ENCODE data around the gene HBB. TPM values are rescaled to one million over a fixed set of nuclear protein-coding genes. Genes with fewer than 3 reads are reported as not detected.

Gene HBB
- total RNA-seq, 1 donor from 2014 or later, result not detected

DNA sequence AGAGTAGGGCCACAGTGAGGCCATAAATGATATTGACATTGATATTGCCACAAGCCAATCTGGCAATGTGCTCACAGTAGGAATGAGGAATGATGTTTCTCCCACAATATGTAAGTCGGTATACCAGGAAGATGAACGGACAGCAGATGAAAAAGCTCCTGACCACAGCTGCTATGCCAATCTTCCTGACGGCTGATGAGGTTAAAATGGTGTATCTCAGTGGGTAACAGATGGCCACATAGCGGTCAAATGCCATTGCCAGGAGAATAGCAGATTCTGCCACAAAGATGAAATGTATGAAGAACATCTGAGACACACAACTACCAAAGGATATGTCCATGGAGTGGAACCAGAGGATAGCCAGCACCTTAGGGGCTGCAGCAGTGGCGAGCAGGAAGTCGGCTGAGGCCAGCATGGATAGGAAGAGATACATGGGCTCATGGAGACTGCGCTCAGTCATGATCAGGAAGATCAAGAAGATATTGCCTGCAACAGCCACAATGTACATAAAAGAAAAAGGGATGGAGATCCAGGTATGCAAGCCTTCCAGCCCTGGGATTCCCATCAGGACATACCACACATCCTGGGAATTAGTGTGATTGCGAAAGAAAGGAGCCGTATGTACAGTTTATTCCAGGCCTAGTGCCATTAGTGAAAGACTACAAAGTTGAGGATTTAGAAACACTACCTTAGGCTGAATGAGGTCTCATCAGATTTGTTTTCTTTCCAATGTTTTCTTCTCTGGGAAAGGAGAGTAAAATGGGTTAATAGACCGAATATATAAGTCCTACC lies 48.6 kb downstream of the HBB start:
- no peak overlapping the region for H3K4me3 ChIP-seq
- no peaks in the 10 kb centered on the region for H3K9me3 ChIP-seq (ENCODE audit: low read depth)
- no peak overlapping the region for H3K27ac ChIP-seq
- H3K79me2 ChIP-seq (ENCODE audit: low read depth), result no peaks in the 10 kb centered on the region
- Mint-ChIP-seq H3K4me3 (no peak overlapping the region), H3K9me3 (no peaks in the 10 kb centered on the region), H3K27ac (no peak overlapping the region), H3K27me3 (ENCODE audit: insufficient read depth, low read depth) (peaks cover 2% of the 10 kb centered on the region), H3K36me3 (no peaks in the 10 kb centered on the region), H3K4me1 (no peaks in the 10 kb centered on the region)
- H2AFZ ChIP-seq (replicated peaks), result no peak overlapping the region
- H3K27me3 ChIP-seq, result no peaks in the 10 kb centered on the region
- no peaks in the 10 kb centered on the region for H3K36me3 ChIP-seq
- H3F3A ChIP-seq (ENCODE audit: low read depth), result no peaks in the 10 kb centered on the region
- H3K9ac ChIP-seq, result no peak overlapping the region
- no peaks in the 10 kb centered on the region for H4K20me1 ChIP-seq (ENCODE audit: low read depth)
- DNase-seq (ENCODE audit: low spot score), result no peak
- TF ChIP-seq, protein P1, sequence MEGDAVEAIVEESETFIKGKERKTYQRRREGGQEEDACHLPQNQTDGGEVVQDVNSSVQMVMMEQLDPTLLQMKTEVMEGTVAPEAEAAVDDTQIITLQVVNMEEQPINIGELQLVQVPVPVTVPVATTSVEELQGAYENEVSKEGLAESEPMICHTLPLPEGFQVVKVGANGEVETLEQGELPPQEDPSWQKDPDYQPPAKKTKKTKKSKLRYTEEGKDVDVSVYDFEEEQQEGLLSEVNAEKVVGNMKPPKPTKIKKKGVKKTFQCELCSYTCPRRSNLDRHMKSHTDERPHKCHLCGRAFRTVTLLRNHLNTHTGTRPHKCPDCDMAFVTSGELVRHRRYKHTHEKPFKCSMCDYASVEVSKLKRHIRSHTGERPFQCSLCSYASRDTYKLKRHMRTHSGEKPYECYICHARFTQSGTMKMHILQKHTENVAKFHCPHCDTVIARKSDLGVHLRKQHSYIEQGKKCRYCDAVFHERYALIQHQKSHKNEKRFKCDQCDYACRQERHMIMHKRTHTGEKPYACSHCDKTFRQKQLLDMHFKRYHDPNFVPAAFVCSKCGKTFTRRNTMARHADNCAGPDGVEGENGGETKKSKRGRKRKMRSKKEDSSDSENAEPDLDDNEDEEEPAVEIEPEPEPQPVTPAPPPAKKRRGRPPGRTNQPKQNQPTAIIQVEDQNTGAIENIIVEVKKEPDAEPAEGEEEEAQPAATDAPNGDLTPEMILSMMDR (IDR thresholded peaks at IDR 0.05), result no peak
- TF ChIP-seq EZH2phosphoT487 (IDR thresholded peaks at IDR 0.05), result no peak
- TF ChIP-seq EZH2 (IDR thresholded peaks at IDR 0.05), result no peak
- H3K4me2 ChIP-seq, result no peak overlapping the region
- no peaks in the 10 kb centered on the region for H3K4me1 ChIP-seq

Other genes starting within 250 kb of the HBB start
- gene OR51L1, start 232.2 kb downstream of the HBB start, total RNA-seq (ENCODE audit: low replicate concordance), result not detected in 2 replicates
- gene OR52J3, start 180.5 kb downstream of the HBB start, total RNA-seq (ENCODE audit: low replicate concordance), result not detected in 2 replicates
- gene OR52E2, start 167.4 kb downstream of the HBB start, total RNA-seq (ENCODE audit: low replicate concordance), result not detected in 2 replicates
- not detected in 2 replicates for gene OR52E1, start 157.5 kb downstream of the HBB start, total RNA-seq (ENCODE audit: low replicate concordance)
- not detected in 2 replicates for gene OR52A5, start 88.7 kb downstream of the HBB start, total RNA-seq (ENCODE audit: low replicate concordance)
- gene OR52A1, start 72.3 kb downstream of the HBB start, total RNA-seq (ENCODE audit: low replicate concordance), result not detected in 2 replicates
- not detected in 2 replicates for gene OR51V1, start 26.4 kb downstream of the HBB start, total RNA-seq (ENCODE audit: low replicate concordance)
- gene HBD, start 7.4 kb upstream of the HBB start, total RNA-seq (ENCODE audit: low replicate concordance), result not detected in 2 replicates
- not detected in 2 replicates for gene HBG1, start 22.8 kb upstream of the HBB start, total RNA-seq (ENCODE audit: low replicate concordance)
- gene HBG2, start 27.7 kb upstream of the HBB start, total RNA-seq (ENCODE audit: low replicate concordance), result not detected in 2 replicates
- not detected in 2 replicates for gene HBE1, start 42.9 kb upstream of the HBB start, total RNA-seq (ENCODE audit: low replicate concordance)
- gene OR51B4, start 74.9 kb upstream of the HBB start, total RNA-seq (ENCODE audit: low replicate concordance), result 0.22 TPM in 1 of 2 replicates, not detected in the other
- gene OR51B2, start 97.2 kb upstream of the HBB start, total RNA-seq (ENCODE audit: low replicate concordance), result 0.40 TPM in 1 of 2 replicates, not detected in the other
- 0.22 TPM in 1 of 2 replicates, not detected in the other for gene OR51B5, start 116.5 kb upstream of the HBB start, total RNA-seq (ENCODE audit: low replicate concordance)
- not detected in 2 replicates for gene OR51B6, start 124.4 kb upstream of the HBB start, total RNA-seq (ENCODE audit: low replicate concordance)
- not detected in 2 replicates for gene OR51M1, start 156.7 kb upstream of the HBB start, total RNA-seq (ENCODE audit: low replicate concordance)
- gene OR51Q1, start 195.0 kb upstream of the HBB start, total RNA-seq (ENCODE audit: low replicate concordance), result not detected in 2 replicates
- gene OR51I1, start 214.4 kb upstream of the HBB start, total RNA-seq (ENCODE audit: low replicate concordance), result 0.15 TPM in 1 of 2 replicates, not detected in the other
- gene OR51I2, start 222.3 kb upstream of the HBB start, total RNA-seq (ENCODE audit: low replicate concordance), result not detected in 2 replicates

Data from neural progenitor cell (in vitro differentiated cells).